Measurements from ENCODE around the gene CLEC11A.

Gene CLEC11A, protein sequence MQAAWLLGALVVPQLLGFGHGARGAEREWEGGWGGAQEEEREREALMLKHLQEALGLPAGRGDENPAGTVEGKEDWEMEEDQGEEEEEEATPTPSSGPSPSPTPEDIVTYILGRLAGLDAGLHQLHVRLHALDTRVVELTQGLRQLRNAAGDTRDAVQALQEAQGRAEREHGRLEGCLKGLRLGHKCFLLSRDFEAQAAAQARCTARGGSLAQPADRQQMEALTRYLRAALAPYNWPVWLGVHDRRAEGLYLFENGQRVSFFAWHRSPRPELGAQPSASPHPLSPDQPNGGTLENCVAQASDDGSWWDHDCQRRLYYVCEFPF

DNA sequence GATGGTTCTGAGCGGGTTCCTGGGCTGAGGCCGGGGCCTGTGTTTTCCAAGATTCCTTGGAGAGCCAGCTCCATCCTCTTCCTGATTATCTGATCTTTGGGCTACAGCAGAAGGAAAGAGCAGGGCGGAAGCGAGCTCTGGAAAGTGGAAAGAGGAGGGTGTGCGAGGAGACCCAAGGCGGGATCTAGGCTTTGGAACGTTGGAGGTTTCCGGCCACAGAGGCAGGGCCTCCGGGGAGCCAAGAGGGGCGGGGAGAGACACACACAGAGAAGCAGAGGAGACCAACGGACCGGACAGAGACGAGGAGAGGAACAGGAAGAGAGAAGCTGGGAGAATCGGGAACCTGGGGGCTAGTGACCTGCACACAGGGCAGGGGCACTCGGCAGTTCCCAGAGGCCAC is at the start of gene CLEC11A:
CLEC11A (plus strand) TSS at position 296 of the 400 bp plus-strand sequence. CDS start 162 bp downstream, outside the sequence.
- DNase-seq (ENCODE audit: low read depth) = no peak

- DNase-seq (ENCODE audit: low read depth) = no peak
Observed at GRCh38 chr19:50676625-50677197, 46.5 kb upstream of the CLEC11A start.

DNA sequence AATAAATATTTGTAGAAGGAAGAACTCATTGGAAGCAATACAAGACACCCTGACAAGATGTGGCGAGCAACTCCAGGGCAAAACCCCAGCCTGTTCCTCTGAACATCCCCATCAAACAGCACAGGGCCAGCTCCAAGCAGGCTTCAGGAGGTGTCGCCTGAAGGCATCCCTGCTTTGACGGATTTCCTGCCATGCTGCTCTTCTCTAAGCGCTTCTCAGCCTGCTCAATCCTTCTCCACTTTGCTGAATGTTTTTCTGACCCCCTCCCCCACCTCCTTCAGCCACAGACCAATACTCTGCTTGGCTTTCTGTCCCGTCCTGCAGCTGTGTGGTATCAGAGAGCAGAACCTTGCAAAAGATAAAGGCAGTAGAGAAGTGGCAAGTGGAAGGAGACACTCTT is 45.5 kb upstream of the CLEC11A start:
- DNase-seq (ENCODE audit: low read depth) = no peak

- no peak for DNase-seq (ENCODE audit: low read depth)
Observed at GRCh38 chr19:50678323-50678722, 44.8 kb upstream of the CLEC11A start.

GRCh38 chr19:50679177-50680125 is 43.7 kb upstream of the CLEC11A start:
- peak; percentile 43 for DNase-seq (ENCODE audit: low read depth)

- no peak for DNase-seq (ENCODE audit: low read depth)
Observed at GRCh38 chr19:50686310-50687032, 36.7 kb upstream of the CLEC11A start.

DNA sequence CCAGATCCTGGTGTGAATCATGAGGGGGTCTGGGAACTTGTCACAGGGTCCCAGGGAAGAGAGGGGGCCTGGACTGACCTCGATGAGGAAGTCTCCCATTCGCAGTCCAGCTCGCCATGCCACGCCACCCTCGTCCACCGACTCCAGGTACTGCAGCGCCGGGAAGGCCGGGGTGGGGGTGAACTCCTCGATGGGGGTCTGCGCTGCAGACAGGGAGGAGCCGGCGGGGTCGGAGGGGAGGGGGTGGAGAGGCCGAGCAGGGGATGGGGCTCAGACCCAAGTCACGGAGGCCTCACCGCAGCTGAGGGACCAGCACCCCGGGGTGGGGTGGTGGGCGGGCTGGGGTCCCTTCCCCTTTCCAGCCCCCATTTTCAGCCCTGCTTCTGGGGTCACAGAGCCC is 34.4 kb upstream of the CLEC11A start:
- DNase-seq (ENCODE audit: low read depth) = no peak

- DNase-seq (ENCODE audit: low read depth) = no peak
Observed at GRCh38 chr19:50690439-50690838, 32.7 kb upstream of the CLEC11A start.

DNA sequence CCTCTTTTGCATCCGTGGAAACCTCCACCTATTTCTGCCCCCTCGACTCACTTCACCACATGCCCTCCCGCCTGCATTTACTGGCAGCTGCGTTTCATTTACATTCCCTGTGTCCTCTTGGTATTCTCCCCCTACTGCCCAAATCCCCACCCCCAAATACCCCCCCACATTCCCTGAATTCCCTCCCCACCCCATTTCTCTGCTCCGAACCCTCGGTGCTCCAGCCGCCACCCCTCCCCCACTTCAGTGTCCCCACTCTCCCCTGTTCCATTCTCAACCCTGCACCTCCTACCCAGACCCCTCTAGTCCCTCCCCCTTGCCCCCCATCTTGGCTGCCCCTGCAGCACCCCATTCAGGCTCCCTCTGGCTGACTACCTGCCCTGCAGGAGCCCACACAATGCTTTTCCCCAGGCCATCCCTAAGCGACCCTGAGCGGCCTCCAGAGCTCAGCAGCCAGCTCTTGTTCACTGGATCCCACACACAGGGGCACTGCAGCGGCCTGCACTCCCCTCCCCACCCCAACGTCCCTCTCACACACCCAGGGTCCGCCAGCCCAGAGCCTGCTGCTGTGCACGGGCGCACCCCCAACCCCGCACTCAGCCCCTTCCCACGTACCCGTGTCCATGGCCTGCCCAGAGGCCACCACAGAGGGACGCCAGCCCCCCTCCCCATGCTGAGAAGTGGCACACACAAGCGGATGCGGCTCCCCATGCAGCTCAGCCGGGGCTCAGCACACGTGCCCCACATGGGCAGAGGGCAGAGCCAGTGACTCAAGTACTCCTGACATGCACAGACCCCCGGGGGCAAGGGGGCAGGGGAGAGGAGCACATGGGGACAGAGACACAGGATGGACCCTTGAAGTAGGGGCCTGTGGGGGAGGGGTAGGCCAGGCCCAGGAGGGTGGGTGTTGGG is 29.8 kb upstream of the CLEC11A start:
- DNase-seq (ENCODE audit: low read depth) = no peak

GRCh38 chr19:50694815-50695145 is 28.4 kb upstream of the CLEC11A start:
- no peak for DNase-seq (ENCODE audit: low read depth)

DNA sequence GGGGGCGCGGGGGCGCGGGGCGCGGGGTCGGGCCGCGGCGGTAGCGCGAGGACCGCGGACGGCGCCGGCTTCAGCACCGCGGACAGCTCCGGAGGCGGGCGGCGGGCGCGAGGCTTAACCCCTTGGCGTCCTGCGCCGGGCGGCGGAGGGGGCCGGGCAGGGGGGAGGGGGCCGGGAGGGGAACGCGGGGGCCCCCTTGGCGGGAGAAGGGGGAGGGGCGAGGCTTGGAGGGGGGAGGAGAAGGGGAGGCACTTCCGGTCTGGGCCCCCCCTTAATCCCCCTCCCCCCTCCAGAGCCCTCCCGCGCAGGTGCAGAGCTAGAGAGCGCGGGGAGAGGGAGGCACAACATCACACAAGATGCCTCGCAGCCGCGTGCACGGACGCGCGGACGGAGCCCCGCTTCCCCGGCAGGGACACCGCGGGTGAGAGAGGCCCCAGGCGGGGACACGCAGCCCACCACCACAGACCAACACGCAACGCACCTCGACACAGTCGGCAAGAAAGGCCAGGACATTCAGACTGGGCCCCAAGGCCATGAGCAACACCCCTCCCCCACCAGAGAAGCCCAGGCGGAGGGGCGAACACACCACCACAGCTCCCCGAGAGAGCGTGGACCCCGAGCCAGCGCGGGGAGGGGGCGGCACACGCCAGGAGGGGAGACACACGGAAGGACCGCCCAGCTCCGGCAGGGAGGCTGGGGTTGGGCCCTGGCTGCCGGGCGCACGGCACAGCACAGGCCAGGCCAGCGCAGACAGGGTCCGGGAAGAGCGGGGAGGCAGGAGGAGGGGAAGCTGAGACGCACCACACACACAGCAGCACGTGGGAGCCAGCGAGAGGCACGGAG is 27.7 kb upstream of the CLEC11A start:
- DNase-seq (ENCODE audit: low read depth) = no peak

DNA sequence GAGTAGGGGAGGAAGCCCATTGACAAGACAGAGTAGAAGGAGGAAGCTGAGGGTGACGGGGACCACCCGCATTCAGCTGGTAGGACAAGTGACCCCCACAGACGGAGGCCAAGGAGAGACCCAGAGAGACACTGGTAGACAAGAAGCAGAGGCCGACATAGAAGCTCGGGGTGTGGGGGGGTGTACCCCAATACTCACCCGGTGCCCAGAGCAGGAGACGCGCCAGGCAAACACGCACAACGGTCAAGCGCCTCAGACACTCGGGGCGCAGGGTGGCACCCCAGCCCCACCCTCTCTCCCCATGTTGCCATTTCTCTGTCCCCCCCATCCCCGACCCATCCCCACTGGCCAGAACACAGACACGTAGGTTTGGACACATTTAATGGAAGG is 27.1 kb upstream of the CLEC11A start:
- DNase-seq (ENCODE audit: low read depth) = no peak

- no peak for DNase-seq (ENCODE audit: low read depth)
Observed at GRCh38 chr19:50697414-50698124, 25.6 kb upstream of the CLEC11A start.

- DNase-seq (ENCODE audit: low read depth) = no peak
Observed at GRCh38 chr19:50701367-50701985, 21.7 kb upstream of the CLEC11A start.

DNA sequence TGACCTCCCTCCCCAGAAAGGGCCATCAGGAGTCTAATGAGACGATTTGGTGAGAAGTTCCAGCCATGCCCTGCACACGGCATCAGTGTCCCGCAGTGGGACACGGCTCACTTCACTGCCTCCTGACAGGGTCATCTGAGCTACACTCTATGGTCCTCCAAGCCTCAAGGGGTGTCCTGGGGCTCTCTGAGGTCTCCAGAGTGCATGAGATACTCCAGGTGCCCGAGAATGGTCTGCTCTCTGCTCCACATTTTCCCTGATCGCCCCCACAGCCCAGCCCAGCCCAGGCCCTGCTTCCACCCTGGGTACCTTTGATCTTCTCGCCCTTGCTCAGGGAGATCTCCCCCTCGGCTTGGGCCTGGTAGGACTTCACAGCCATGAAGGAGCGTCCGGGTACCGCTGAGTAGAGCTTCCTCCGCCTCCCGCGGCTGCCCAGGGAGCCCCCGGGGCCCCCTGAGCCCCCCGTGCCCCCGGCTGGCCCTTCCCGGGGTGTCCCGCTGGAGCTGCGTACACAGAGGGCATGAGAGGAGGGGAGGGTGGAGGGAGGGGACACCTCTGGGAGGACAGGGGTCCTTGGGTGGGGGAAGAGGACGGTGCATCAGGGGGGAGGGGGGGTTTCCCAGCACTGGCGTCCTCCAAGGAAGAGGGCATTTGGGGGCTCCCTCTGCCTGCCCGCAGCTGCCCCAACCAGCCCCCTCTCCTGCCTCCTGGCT is 20.9 kb upstream of the CLEC11A start:
- DNase-seq (ENCODE audit: low read depth) = no peak

GRCh38 chr19:50702871-50703829 is 20.0 kb upstream of the CLEC11A start:
- no peak for DNase-seq (ENCODE audit: low read depth)

Measured in stimulated activated CD8-positive, alpha-beta memory T cell treated with anti-CD3 and anti-CD28 coated beads, Interleukin-15, amount 100 ng/mL, for 1 hour (primary cell).